IMR-90 (cell line): Measurements from ENCODE around the gene STAT3. TPM values are rescaled to one million over a fixed set of nuclear protein-coding genes. Genes with fewer than 3 reads are reported as not detected.

ENCODE experiments used
- ATAC-seq: fragments of 200-7000 bp; cut with Tn5 transposase; 2 replicates; pipeline ENCODE4 v1.9.1; 2020; ENCODE audit warnings: low read depth, mild to moderate bottlenecking, moderate library complexity
- BruUV-seq: library from RNA; stranded (reverse); fragments of 400-500 nt; replicated peaks from 2 replicates; lab custom pipeline; 2021; lab: Mats Ljungman, UMichigan
- CTCF ChIA-PET: fragments of 300-600 bp; formaldehyde crosslinking; extraction: SDS; loops from one replicate; lab custom pipeline; 2021; ENCODE audit warnings: antibody characterized with exemption; lab: Yijun Ruan, JAX
- POLR2A ChIA-PET: fragments of 300-600 bp; sonication (Branson Sonifier 250); formaldehyde crosslinking; loops from one replicate; lab custom pipeline; 2022; ENCODE audit warnings: antibody characterized with exemption; ENCODE audit not compliant: unreplicated experiment; lab: Charles Lee
- DNase-seq: peaks from one replicate; pipeline ENCODE4 v3.0.0; 2013
- H2AFZ ChIP-seq: replicated peaks from 2 replicates; pipeline ENCODE3; 2013; ENCODE audit warnings: low read length, mild to moderate bottlenecking; ENCODE audit not compliant: poor library complexity
- H2AK5ac ChIP-seq: 2 replicates; pipeline ENCODE4 v1.6.1; 2013; ENCODE audit warnings: low read depth, low read length, inconsistent platforms
- H2AK9ac ChIP-seq: replicated peaks from 2 replicates; pipeline ENCODE3; 2013; ENCODE audit warnings: mild to moderate bottlenecking, low read depth, low read length, moderate library complexity; ENCODE audit not compliant: poor library complexity
- H2BK120ac ChIP-seq: 2 replicates; pipeline ENCODE4 v1.6.1; 2013; ENCODE audit warnings: low read depth, low read length, inconsistent platforms
- H2BK15ac ChIP-seq: 3 replicates; pipeline ENCODE4 v1.6.1; 2013; ENCODE audit warnings: low read depth, low read length, inconsistent platforms
- H2BK20ac ChIP-seq: 2 replicates; pipeline ENCODE4 v1.6.1; 2013; ENCODE audit warnings: low read depth, mild to moderate bottlenecking, inconsistent platforms, low read length, moderate library complexity
- H2BK5ac ChIP-seq: 2 replicates; pipeline ENCODE4 v1.6.1; 2013; ENCODE audit warnings: mild to moderate bottlenecking, low read depth, low read length, inconsistent platforms; ENCODE audit not compliant: poor library complexity, severe bottlenecking
- H3K14ac ChIP-seq: replicated peaks from 2 replicates; pipeline ENCODE4 v1.6.1; 2013; ENCODE audit warnings: low read depth, low read length, inconsistent platforms
- H3K18ac ChIP-seq: 2 replicates; pipeline ENCODE4 v1.6.1; 2013; ENCODE audit warnings: low read depth, low read length, control low read depth
- H3K23ac ChIP-seq: 2 replicates; pipeline ENCODE4 v1.6.1; 2013; ENCODE audit warnings: low read depth, low read length, inconsistent platforms
- H3K27ac ChIP-seq: 2 replicates; pipeline ENCODE4 v1.5.1; 2013; ENCODE audit warnings: mild to moderate bottlenecking, control low read depth, low read length; ENCODE audit not compliant: insufficient read depth
- H3K27me3 ChIP-seq: 2 replicates; pipeline ENCODE4 v1.6.1; 2013; ENCODE audit warnings: low read length; ENCODE audit not compliant: control insufficient read depth, insufficient read depth
- H3K36me3 ChIP-seq: 2 replicates; pipeline ENCODE4 v1.6.1; 2013; ENCODE audit warnings: low read length, mixed read lengths; ENCODE audit not compliant: control insufficient read depth, insufficient read depth
- H3K4ac ChIP-seq: 2 replicates; pipeline ENCODE4 v1.6.1; 2013; ENCODE audit warnings: low read depth, low read length, inconsistent platforms
- H3K4me1 ChIP-seq: 2 replicates; pipeline ENCODE4 v1.6.1; 2013; ENCODE audit warnings: low read length, mixed read lengths; ENCODE audit not compliant: control insufficient read depth, insufficient read depth
- H3K4me2 ChIP-seq: 2 replicates; pipeline ENCODE4 v1.6.1; 2013; ENCODE audit warnings: low read depth, mild to moderate bottlenecking, control low read depth, low read length, moderate library complexity
- H3K4me3 ChIP-seq: 2 replicates; pipeline ENCODE4 v1.5.1; 2013; ENCODE audit warnings: low read depth, mild to moderate bottlenecking, control low read depth, low read length, moderate library complexity; ENCODE audit not compliant: insufficient read depth
- H3K56ac ChIP-seq: 2 replicates; pipeline ENCODE4 v1.6.1; 2013; ENCODE audit warnings: low read length, inconsistent platforms; ENCODE audit not compliant: insufficient read depth; ENCODE audit errors: extremely low read depth
- H3K79me1 ChIP-seq, 2 experiments: 2 replicates each; pipeline ENCODE4 v1.6.1; 2013; ENCODE audit warnings: low read length in 2 of 2, inconsistent platforms in 1 of 2, low read depth in 1 of 2
- H3K9ac ChIP-seq: 2 replicates; pipeline ENCODE4 v1.6.1; 2013; ENCODE audit warnings: low read depth, low read length, control low read depth
- H3K9me1 ChIP-seq: 2 replicates; pipeline ENCODE4 v1.6.1; 2013; ENCODE audit warnings: low read length, inconsistent platforms; ENCODE audit not compliant: insufficient read depth
- H3K9me3 ChIP-seq: 2 replicates; pipeline ENCODE4 v1.6.1; 2013; ENCODE audit warnings: low read length; ENCODE audit not compliant: control insufficient read depth, insufficient read depth
- H4K20me1 ChIP-seq: 2 replicates; pipeline ENCODE4 v1.6.1; 2013; ENCODE audit warnings: low read length, inconsistent platforms; ENCODE audit not compliant: insufficient read depth
- H4K5ac ChIP-seq: 2 replicates; pipeline ENCODE4 v1.6.1; 2013; ENCODE audit warnings: mild to moderate bottlenecking, low read depth, low read length, control low read depth
- H4K8ac ChIP-seq, 2 experiments: 2 replicates each; pipeline ENCODE4 v1.6.1; 2013; ENCODE audit warnings: low read depth in 2 of 2, low read length in 2 of 2, control low read depth in 1 of 2, inconsistent platforms in 1 of 2
- H4K91ac ChIP-seq: 2 replicates; pipeline ENCODE4 v1.6.1; 2013; ENCODE audit warnings: low read depth, low read length, inconsistent platforms; ENCODE audit not compliant: insufficient read depth
- CEBPB ChIP-seq: IDR thresholded peaks from 2 replicates; pipeline ENCODE4 v1.6.1; 2012; ENCODE audit warnings: low read depth, low read length, improper control_type of control experiment
- FOS ChIP-seq: fragments of 150-350 bp; IDR thresholded peaks from 2 replicates; pipeline ENCODE4 v1.6.1; 2016; ENCODE audit warnings: low read depth, low read length
- WGBS, 2 experiments: methylation state at CpG; one replicate each; pipeline versions ENCODE4 v1.1.5 to v1.1.7; 2013; ENCODE audit warnings: missing lambda C conversion rate in 2 of 2; ENCODE audit not compliant: insufficient read length in 1 of 2; ENCODE audit errors: extremely low coverage in 2 of 2; 5-methylcytosine and 5-hydroxymethylcytosine counted together
- dilution Hi-C: fragments of 300-500 bp; cut with HindIII; formaldehyde crosslinking; loops from one replicate; pipeline ENCODE4 v1.14.3; 2018; ENCODE audit warnings: low sequenced_read_pairs; ENCODE audit not compliant: unreplicated experiment
- in situ Hi-C: fragments of 300-500 bp; cut with MboI; formaldehyde crosslinking; loops from 3 replicates; pipeline ENCODE4 v1.14.3; 2019; ENCODE audit warnings: low sequenced_read_pairs, inconsistent platforms, mixed read lengths
- intact Hi-C: fragments of 100-400 bp; cut with micrococcal nuclease; formaldehyde crosslinking; loops from 2 replicates; pipeline ENCODE4 v1.10.0; 2022
- polyA plus RNA-seq, 3 experiments: library from polyadenylated mRNA; depleted of rRNA; stranded (reverse); fragments of >200 nt; gene quantifications; 2 replicates each; pipeline ENCODE4 v1.2.3, GENCODE V29; 2012; ENCODE audit warnings: low replicate concordance in 1 of 3
- total RNA-seq: library from RNA; depleted of rRNA; stranded (reverse); fragments of >200 nt; gene quantifications from 2 replicates; pipeline ENCODE4 v1.2.3, GENCODE V29; 2012

Gene STAT3
- total and polyA plus RNA-seq, 2 of the 4 experiments (the other 2 are of a cell fraction): 47.2 to 66.3 TPM

DNA sequence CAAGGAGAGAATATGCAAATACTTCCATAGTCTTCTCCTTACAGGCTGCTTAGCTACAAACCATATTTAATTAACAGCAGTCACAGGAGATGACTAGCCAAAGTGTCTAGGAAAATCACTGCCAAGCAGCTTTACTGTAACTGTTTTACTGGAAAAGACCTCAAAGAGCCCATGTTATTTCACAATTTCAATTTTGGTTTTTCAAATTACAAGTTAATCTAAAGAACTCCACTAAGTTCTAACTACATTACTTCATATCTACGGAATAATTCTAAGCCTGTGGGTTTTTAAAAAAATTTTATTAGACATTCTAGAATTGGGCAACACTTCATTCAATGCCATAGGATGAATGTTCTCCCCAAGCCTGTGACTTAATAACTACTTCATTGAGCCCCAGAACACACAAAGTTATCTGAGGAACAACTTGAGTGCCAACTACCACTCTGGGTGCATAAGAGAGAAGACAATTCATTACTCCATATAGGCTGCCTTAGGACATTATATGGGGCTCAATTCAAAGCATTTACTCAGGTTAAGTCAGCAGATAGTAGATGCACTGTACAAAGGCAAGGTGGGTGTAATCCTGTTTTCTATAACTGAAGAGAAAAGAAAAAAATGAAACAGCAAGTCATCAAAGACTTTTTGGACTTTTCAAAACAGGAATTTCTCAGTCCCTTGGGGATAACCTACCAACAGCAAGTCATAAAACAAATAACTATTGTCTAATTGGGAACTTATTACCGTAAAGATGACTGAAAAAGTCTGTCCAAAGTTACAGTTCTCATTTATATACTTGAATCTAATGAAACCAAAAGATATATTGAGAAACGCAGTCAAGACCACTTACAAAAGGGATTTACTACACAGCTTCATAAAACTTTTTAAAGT lies 33.0 kb downstream of the STAT3 start:
- Histone ChIP-seq H3K18ac (no peak overlapping the region), H4K5ac (no peak overlapping the region), H2BK15ac (no peak overlapping the region), H4K20me1 (peaks cover 64% of the 10 kb centered on the region), H3K56ac (no peak overlapping the region), H2AFZ (no peak overlapping the region), H3K4me2 (no peak overlapping the region), H3K4ac (no peak overlapping the region), H3K79me1 (peaks cover 18 to 81% of the 10 kb centered on the region in 2 experiments), H3K4me3 (no peak overlapping the region), H2BK120ac (no peak overlapping the region), H3K4me1 (no peaks in the 10 kb centered on the region), H2AK9ac (no peak overlapping the region), H4K8ac (no peak overlapping the region), H2AK5ac (no peak overlapping the region), H3K14ac (no peak overlapping the region), H3K27ac (no peak overlapping the region), H3K9me1 (peaks cover 6% of the 10 kb centered on the region), H2BK20ac (no peak overlapping the region), H3K9me3 (no peaks in the 10 kb centered on the region), H3K9ac (no peak overlapping the region), H2BK5ac (no peak overlapping the region), H3K27me3 (no peaks in the 10 kb centered on the region), H3K23ac (no peak overlapping the region), H4K91ac (no peak overlapping the region), H3K36me3 (peaks cover 2% of the 10 kb centered on the region; the same call in 1 of the 2 replicates)
- intact Hi-C loops: no loop called here
- TF ChIP-seq CEBPB (peak; percentile 22; the same call in 1 of the 2 replicates), FOS (no peak)
- in situ Hi-C loops: no loop called here
- no peak for ATAC-seq
- ChIA-PET CTCF (no interaction called here), POLR2A (no interaction called here)
- DNase-seq: no peak
- WGBS, 2 experiments: no CpG with 5 or more reads among the region's 3 CpGs
- dilution Hi-C loops: no loop called here
- no TSS peak for BruUV-seq
